T-helper 1 cell treated with Interleukin-12 subunit alpha and Interleukin-12 subunit beta and Interleukin-4 antibody, amounts not matched to agents 30 ng/mL and 1 ng/mL, for 36 hours (primary cell): Measurements from ENCODE around the gene NKPD1. TPM values are rescaled to one million over a fixed set of nuclear protein-coding genes. Genes with fewer than 3 reads are reported as not detected.

Experiments used
- intact Hi-C: fragments of 100-400 bp; cut with micrococcal nuclease; formaldehyde crosslinking; loops from one replicate; pipeline ENCODE4 v1.15.1; 2024
- total RNA-seq: library from RNA; stranded (reverse); gene quantifications from 2 replicates; pipeline ENCODE4 v1.2.3, GENCODE V29; 2022

The NKPD1 gene
- total RNA-seq, 1 donor from 2014 or later: 0.07 TPM

DNA sequence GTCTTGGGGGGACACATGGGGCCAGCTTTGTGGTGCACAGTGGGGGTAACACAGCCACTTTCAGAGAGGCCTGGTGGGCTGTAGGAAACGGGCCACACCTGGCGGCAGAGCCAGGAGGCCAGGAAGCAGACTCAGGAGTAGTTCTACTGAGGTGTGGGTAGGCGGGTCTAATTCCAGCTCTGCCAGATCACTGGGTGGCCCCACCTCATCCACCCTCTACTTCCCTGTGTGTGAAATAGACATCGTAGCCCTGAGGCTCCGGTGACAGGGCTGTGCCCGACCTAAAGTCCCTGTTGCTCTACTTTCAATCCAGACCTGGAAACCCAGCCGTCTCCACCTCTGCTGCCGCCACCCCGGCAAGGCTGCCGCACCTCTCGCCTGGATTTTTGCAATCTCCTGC lies 4.0 kb downstream of the NKPD1 start:
- intact Hi-C loops: no loop called here

DNA sequence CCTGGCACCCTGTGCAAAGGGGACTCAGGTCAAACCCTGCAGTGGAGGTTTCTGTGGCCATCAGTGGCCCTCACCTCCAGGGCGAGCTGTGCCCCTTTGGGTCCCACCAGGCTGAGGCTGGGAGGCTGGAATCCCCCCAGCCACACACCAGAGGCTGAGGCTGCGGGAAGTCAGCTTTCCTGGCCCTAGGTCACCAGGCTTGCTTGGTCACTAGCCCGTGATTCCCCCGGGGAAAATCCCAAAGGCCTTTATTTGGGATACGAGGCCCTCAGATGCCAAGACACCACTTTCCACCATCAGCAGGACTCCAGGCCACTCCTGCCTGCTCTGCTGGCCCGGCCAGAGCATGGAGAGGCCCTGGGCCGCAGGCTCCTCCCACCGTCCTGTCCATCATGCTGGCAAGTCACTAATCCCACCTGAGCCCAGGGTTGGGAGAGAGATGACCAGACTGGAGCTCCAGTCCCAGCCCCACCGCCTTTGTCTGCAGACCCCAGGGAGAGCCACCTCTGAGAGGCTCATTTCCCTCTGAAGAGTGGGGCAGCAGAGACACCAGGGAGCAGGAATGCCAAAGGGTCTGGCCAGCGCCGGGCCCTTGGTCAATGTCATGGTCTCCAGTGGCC lies 4.7 kb downstream of the NKPD1 start:
- intact Hi-C loops: no loop called here

DNA sequence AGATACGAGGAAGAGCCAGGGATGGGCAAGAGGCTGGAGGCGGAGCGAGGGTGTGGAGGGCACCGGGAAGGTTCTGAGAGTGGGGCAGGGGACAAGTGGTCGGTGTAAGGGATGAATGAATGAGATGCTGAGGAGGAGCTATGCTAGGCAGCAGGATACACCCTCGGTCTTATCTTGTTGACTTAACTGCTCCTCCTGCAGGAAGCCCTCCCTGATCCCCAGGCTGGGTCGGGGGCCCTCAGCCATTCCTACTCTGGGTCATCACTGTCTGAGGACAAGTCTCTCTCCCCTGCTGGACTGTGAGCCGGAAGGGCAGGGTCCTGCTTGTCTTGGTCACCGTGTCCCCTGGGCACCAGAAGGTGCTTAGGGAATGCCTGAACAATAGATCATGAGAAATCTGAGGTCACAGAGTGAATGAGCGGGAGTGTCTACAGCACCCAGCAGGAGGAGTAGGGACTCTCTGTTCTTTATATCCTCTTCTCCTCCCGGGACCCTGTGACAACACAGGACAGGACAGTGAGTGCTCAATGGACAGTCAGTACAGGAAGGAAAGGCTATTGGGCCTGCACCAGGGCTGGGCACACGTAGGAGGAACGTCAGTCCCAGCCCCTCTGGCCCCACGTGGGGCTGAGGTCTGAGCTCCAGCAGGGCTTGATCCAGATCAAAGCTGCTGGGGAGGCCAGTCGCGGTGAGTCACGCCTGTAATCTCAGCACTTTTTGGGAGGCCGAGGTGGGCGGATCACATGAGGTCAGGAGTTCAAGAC lies 6.5 kb downstream of the NKPD1 start:
- intact Hi-C loops: no loop called here

DNA sequence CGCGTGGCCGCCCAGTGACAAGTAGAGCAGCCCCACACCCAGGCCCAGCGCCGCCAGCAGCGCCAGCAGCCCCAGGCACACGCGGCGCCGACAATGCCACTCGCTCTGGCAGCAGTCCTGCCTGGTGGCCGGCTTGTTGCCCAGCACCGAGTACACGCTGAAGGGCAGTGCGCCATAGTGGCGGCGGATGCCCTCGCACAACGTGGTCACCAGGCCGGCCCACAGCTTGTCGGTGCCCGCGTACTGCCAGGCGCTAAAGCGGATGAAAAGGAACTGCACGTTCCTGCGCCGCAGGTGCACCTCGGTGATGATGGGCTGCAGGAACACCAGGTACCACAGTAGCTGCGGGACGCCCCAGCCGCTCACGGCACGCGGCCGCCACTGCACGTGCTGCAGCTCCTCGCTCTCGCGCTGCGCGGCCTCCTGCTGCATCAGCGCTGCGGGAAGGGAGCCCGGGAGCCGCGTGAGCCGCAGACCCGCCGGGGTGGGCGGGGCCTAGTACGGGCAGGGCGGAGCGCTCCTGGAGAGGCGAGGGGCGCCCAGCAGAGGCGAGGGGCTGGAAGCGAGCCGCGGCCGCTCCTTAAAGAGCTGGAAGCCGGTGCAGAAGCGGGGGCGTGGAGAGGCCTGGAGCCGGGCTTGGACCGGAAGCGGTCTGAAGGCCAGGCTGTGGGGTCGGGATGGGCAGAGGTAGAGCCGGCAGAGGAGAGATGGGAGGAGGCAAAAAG lies 7.3 kb downstream of the NKPD1 start:
- intact Hi-C loops: loop anchor here (1.0 kb wide), 1 partner anchor 25 kb away; the partner anchor contains the start of genes BLOC1S3 and TRAPPC6A

DNA sequence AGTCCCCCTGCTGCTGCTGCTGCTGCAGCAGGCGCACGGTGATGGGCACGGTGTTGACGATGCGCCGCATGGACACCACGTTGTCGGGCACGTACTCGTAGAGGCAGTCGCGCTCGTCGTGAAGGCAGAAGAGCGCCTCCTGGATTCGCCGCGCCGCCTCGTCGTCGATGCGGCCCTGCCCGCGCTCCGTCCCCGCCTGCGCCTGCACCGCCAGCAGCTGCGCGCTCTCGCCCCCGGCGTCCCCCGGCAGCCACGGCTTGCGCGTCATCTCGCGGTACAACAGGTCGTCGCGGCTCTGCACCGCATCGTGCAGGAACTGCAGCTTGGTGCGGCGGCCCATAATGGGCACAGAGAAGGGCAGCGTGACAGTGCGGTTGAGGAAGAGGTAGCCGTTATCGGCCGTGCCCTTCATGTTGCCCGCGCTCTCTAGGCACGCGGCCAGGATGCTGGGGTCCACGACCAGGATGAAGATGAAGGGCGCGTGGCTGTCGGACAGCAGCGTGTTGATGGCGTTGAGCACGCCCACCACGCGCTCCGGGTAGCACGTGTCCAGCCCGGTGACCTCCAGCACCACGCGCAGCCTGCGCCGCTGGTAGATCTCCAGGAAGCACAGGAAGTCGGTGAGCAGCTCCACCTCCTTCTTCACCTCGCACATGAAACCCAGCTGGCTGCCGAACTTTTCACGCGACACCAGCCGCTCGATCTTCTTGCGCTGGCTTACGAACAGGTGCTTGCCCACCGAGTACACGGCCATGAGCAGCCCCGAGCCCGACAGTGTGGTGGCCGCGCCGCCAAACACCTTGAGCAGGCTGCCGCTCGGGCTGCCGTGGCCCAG lies 8.1 kb downstream of the NKPD1 start:
- intact Hi-C loops: loop anchor here (1.0 kb wide), 1 partner anchor 26 kb away; the partner anchor contains the start of genes BLOC1S3 and TRAPPC6A

DNA sequence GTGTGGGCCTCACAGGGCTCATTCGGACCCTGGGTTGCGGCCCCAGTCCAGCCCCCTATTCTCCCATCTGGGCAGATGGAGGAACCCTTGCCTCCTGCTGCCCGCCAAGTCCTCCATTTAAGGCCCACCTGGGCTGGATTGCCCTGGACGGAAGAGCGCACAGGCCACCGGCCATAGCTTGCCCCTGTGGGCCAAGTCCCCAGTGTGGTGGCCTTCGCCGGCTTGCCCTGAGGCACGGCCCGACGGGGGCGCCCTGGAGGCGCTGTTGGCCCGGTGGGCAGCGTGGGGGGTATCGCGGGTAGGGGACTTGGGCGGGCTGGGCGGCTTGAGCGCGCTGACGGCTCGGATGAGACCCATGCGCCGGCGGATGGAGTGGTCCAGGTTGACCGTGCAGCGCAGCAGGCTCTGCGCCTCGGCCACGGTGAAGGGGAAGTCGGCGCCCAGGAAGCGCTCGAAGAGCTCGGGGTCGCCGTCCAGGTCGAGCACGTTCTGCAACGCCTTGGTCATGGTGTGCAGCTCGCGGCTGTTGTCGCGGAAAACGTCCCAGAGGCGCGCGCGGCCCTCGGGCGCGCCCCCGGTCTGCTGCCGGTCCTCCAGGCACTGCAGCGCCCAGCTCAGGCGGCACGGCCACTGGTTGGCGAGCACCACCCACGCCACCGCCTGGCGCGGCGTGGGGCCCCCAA lies 8.8 kb downstream of the NKPD1 start:
- intact Hi-C loops: no loop called here

DNA sequence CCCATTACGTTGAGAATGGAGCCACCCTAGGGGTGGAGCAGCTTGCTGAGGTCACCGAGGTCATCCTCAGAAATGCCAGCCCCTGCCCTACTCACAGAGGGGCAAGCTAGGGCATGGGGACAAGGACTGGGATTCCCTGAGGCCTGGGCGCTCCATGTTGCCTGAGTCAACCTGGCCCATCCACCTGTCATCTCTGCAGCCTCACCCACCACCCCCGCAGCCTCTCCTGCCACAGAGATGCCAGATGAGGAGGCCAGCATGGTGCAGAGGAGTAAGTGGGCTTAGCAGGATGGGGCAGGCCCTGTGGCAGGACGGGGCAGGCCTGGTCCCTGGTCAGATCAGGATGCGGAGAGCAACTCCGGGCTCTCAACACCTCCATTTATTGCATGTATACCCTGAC lies 9.5 kb downstream of the NKPD1 start:
- intact Hi-C loops: no loop called here

DNA sequence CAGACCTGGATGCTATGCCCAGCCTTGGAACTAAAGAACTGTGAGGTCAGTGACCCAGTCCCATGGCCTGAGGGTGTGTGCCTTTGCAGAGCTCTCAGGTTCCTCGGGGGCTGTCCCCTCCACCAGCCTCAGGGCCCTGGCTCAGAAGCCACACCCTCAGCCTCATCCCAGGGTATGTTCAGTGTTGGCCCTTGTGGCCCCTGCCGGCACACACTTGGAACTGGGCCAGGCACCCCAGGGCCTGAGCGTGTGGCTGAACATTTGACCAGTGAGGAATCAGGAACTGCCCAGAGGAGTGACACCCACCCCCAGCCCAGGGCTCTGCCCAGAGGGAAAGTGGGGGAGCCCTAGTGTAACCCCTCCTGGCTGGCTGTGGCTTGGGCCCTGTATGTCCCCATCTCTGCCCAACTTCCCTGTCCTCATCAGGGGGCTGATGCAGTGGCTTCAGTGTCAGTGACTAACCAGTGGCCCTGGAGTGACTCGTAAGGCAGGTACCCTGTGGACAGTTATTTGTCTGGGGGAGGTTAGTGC lies 10.0 kb downstream of the NKPD1 start:
- intact Hi-C loops: no loop called here

DNA sequence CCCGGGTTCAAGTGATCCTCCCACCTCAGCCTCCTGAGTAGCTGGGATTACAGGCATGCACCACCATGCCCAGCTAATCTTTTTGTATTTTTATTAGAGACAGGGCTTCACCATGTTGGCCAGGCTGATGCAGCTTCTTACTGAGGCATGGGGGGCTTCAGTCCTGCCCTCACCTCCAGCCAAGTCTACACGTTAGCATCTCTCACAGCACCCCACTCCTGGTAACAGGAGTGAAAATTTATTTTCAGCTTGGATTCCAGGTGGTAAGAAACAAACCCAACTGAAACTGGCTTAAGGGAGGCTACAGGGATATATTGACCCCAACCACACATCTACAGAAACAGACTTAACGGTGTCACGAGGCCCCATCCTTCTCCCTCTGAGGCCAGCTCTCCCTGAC lies 10.6 kb downstream of the NKPD1 start:
- intact Hi-C loops: no loop called here

DNA sequence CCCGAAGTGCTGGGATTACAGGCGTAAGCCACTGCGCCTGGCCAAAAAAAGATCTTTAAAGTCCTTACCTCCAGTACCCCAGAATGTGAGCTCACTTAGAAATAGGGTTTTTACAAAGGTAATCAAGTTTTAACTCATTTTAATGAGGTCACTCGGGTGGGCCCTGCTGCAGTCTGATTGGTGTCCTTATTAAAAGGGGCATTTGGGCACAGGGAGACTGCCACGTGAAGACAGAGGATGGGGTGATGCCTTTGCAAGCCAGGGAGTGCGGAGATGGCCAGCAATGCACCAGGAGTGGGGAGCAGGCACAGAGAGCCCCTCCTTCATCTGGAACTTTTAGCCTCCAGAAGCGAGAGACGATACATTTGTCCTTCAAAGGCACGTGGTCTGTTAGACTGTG lies 11.7 kb downstream of the NKPD1 start:
- intact Hi-C loops: no loop called here

DNA sequence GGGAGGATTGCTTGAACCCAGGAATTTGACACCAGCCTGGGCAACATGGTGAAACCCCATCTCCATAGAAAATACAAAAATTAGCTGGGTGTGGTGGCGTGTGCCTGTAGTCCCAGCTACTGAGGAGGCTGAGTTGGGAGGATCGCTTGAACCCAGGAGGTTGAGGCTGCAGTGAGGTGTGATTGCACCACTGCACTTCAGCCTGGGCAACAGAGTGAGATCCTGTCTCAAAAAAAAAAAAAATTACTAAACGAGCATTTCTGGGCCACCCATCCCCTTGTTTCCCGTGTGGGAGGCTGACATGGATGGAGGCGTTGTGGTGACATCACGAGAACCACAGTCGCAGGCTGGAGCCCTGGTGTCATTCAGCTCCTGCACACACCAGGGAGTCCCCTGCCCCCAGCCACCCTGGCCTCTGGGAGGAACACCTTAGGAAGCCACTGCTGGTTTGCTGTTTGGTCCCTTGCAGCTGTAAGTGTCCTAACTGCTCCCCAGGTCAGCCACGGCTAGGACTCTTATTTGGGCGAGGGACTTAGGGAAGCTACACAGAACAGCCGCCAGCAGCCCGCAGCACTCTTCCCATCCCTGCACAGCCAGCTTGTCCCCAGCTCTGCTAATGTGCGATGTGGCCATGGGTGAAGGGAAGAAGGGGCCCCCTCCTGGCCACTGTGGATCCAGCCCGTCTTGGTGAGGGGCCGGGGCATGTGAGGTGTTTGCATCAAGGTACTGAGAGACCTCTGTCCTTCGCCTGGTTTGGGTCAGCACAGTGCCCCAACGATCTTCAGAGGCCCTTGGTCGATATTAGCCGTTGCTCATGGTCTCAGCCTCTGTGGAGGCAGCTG lies 12.7 kb downstream of the NKPD1 start:
- intact Hi-C loops: no loop called here

DNA sequence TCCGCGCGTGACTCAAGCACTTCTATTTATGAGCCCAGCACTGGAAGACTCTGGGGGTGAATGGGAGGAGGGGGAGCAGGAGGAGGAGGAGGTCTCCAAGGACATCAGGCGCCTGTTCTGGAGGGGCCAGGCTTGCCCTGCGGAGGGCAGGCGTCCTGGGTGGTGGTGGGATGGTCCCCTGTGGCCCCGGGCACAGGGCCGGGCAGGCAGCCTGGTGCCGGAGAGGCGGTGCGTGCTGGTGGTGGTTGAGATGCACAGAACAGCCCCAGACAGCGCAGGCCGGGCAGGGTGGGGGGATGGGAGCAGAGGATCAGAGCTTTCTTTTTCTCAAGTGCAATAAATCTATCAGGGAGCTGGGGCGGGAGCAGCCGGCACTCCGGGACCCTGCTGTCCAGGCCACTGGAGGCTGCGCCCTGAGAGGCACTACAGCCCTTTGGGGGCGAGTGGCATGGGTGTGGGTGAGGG lies 14.0 kb downstream of the NKPD1 start:
- intact Hi-C loops: no loop called here

DNA sequence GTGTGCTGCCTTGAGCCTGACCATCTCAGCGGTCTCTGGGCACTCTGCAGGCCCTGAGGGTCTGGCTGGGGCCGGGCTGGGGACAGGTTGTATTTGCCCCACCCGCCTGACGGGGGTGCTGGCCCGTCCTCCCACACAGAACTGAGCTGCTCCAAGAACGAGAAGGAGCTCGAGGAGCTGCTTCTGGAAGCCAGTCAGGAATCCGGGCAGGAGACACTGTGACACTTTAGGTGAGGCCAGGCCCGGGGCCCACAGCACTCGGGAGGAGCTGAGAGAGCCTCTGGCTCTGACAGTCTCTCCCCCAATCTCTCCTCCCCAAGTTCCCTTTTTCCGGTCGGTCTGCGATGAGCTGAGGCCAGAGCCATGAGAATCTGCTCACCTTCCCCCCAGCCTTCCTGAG lies 14.5 kb downstream of the NKPD1 start:
- intact Hi-C loops: no loop called here

DNA sequence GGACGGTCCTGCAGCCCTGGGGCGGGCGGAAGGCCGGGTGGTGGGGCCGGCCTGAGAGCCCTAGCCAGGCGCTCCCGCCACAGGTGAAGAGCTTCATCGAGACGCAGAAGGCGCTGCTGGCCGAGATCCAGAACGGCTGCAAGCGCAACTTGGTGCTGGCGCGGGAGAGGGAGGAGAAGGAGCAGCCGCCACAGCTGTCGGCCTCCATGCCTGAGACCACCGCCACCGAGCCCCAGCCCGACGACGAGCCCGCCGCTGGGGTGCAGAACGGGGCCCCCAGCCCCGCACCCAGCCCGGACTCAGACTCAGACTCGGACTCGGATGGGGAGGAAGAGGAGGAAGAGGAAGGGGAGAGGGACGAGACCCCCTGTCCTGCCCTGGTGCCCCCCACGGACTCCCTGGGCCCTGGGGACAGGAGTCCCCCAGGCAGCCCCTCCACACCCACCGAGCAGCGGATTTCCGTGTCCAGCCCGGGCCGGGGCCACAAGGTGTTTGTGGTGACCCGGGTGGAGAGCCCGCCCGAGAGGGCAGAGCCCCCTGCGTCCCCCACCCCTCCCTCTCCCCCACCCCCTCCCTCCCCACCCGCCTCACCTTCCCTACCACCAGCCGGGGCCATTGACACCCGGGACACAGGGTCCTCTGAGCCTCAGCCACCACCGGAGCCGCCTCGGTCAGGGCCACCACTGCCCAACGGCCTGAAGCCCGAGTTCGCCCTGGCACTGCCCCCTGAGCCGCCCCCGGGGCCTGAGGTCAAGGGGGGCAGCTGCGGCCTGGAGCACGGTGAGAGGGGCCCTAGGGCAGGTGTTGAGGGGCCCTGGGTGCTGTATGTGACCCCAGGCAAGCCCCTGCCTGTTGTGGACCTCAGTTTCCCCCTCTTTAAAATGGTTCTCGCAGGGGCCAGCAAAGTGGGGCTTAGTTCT lies 15.3 kb downstream of the NKPD1 start:
- intact Hi-C loops: no loop called here

DNA sequence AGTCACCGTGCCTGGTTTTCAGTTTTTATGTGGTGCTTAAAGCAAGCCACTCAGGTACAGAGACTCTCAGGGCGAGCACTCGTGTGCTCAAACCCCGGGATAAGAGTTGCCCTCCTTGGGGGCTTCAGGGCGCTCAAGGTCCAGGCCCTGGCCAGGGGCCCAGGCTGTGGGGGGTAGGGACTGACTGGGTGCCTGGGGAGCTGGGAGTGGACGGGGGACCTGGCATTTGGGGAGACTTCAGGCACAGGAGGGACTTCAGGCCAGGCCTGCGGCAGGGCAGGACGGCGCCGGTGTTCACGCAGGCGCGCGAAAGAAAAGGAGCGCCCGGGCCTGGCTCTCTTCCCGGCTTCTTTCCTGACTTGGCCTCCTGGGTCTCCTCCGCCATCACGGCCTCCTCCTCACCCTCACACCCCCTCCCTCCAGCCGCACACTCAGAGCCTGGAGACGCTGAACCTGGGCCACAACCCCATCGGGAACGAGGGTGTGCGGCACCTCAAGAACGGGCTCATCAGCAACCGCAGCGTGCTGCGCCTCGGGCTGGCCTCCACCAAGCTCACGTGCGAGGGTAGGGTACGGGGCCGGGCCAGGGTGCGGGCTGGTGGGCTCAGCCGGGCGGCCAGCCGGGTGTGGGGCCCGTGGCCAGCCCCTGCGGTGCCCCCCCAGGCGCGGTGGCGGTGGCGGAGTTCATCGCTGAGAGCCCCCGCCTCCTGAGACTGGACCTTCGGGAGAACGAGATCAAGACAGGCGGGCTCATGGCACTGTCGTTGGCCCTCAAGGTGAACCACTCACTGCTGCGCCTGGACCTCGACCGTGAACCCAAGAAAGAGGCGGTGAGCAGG lies 16.1 kb downstream of the NKPD1 start:
- intact Hi-C loops: no loop called here

DNA sequence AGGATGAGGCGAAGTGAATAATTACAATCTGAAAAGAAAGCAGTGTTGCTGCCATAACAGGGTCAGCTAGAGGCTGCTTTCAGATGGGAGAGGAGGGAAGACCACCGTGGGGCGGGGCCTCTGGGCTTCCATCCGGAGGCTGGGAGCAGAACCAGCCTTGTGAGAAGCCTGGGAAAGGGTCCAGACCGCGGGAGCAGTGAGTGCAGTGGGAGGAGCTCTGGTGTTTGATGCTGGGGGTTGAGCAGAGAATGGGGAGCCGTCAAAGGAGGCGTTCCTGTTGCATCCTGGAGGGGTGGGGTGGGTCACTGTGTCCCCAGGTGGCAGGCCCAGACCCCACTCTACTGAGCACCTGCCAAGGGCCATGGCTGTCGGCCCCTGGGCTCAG lies 18.1 kb downstream of the NKPD1 start:
- intact Hi-C loops: no loop called here

DNA sequence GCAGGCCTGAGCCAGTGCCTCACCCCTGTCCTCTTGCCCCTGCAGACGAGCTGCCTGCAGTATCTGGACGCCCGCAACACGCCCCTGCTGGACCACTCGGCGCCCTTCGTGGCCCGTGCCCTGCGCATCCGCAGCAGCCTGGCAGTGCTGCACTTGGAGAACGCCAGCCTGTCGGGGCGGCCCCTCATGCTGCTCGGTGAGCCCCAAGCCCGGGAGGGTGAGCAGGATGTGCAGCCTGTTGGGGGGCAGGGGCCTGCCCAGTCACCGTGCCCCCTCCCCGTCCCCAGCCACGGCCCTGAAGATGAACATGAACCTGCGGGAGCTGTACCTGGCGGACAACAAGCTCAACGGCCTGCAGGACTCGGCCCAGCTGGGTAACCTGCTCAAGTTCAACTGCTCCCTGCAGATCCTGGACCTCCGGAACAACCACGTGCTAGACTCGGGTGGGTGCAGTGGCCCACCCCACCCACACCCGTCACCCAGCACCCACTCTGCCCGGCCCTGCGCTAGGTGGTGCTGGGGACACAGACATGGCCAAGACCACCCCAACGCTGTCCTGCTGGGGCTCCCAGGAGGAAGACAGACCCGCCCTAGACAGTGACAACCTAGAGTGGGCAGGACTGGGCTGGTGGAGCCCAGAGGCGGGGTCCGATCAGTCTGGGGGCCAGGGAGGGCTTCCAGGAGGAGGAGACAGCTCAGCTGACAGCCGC lies 18.6 kb downstream of the NKPD1 start:
- intact Hi-C loops: no loop called here
